Measurements from ENCODE around the gene PTPRT. TPM values are rescaled to one million over a fixed set of nuclear protein-coding genes. Genes with fewer than 3 reads are reported as not detected.
A peak's percentile ranks its signal among the peaks of the same experiment; 100 is the strongest.

Gene PTPRT
- total RNA-seq, 4 donors from 2014 or later: under 0.01 to 0.64 (median 0.40) TPM

GRCh38 chr20:42706759-42707158, 482.9 kb downstream of the PTPRT start:
- no peaks in the 10 kb centered on the region for H3K27me3 ChIP-seq
- intact Hi-C loops (cut with DNase I; ENCODE audit: low total_unique reads): no loop called here
- no peak for DNase-seq

GRCh38 chr20:42705550-42705949, 484.2 kb downstream of the PTPRT start:
- intact Hi-C loops (cut with DNase I; ENCODE audit: low total_unique reads): no loop called here

More at GRCh38 chr20:42706759-42707158, 482.9 kb downstream of the PTPRT start:
- TF ChIP-seq EP300 (IDR thresholded peaks at IDR 0.05; ENCODE audit: low read depth): no peak
- peak in 2 of 3 donors; percentile 51 to 58 for TF ChIP-seq POLR2AphosphoS5 (IDR thresholded peaks at IDR 0.05)
- WGBS, 2 donors (ENCODE audit: low coverage in 1 of 2): 42 to 67% methylated on average over 1 of the region's 1 CpG
- peaks cover 0 to 3% of the 10 kb centered on the region in 2 donors for H3K9me3 ChIP-seq
- no peak overlapping the region for H3K4me3 ChIP-seq
- no peaks in the 10 kb centered on the region for H3K36me3 ChIP-seq
- H3K4me1 ChIP-seq: no peaks in the 10 kb centered on the region
- in situ Hi-C loops (cut with MboI; ENCODE audit: low pct_ligation_motif_present in 1 of 4, low pct_unique_long_range_greater_than_20kb in 1 of 4, low sequenced_read_pairs in 3 of 4): no loop called here
- peak overlapping the region in 1 of 4 donors; percentile 34 for H3K27ac ChIP-seq

GRCh38 chr20:42703744-42704143, 486.0 kb downstream of the PTPRT start:
- no peak overlapping the region for H3K27ac ChIP-seq
- no peaks in the 10 kb centered on the region for H3K9me3 ChIP-seq
- no peak overlapping the region for H3K4me3 ChIP-seq
- no peaks in the 10 kb centered on the region for H3K4me1 ChIP-seq
- WGBS, 2 donors (ENCODE audit: low coverage in 1 of 2): 73 to 82% methylated on average over 3 to 6 of the region's 6 CpGs
- no peak for DNase-seq
- intact Hi-C loops (cut with DNase I; ENCODE audit: low total_unique reads): no loop called here
- no peaks in the 10 kb centered on the region for H3K27me3 ChIP-seq
- in situ Hi-C loops (cut with MboI; ENCODE audit: low pct_ligation_motif_present in 1 of 4, low pct_unique_long_range_greater_than_20kb in 1 of 4, low sequenced_read_pairs in 3 of 4): no loop called here
- no peaks in the 10 kb centered on the region for H3K36me3 ChIP-seq
- no peak for TF ChIP-seq POLR2AphosphoS5 (IDR thresholded peaks at IDR 0.05)
- TF ChIP-seq POLR2A (IDR thresholded peaks at IDR 0.05): no peak
- no peak for TF ChIP-seq CTCF (IDR thresholded peaks at IDR 0.05)
- no peak for TF ChIP-seq EP300 (IDR thresholded peaks at IDR 0.05; ENCODE audit: low read depth)

More at GRCh38 chr20:42705550-42705949, 484.2 kb downstream of the PTPRT start:
- Histone ChIP-seq H3K27ac (no peak overlapping the region), H3K27me3 (no peaks in the 10 kb centered on the region), H3K36me3 (no peaks in the 10 kb centered on the region), H3K4me1 (no peaks in the 10 kb centered on the region), H3K9me3 (no peaks in the 10 kb centered on the region), H3K4me3 (no peak overlapping the region)
- no peak for DNase-seq
- TF ChIP-seq CTCF (IDR thresholded peaks at IDR 0.05) (no peak), EP300 (IDR thresholded peaks at IDR 0.05; ENCODE audit: low read depth) (no peak), POLR2A (IDR thresholded peaks at IDR 0.05) (no peak), POLR2AphosphoS5 (IDR thresholded peaks at IDR 0.05) (no peak)
- in situ Hi-C loops (cut with MboI; ENCODE audit: low pct_ligation_motif_present in 1 of 4, low pct_unique_long_range_greater_than_20kb in 1 of 4, low sequenced_read_pairs in 3 of 4): no loop called here

- Histone ChIP-seq H3K27me3 (no peaks in the 10 kb centered on the region), H3K9me3 (no peaks in the 10 kb centered on the region), H3K27ac (no peak overlapping the region), H3K4me3 (no peak overlapping the region), H3K36me3 (no peaks in the 10 kb centered on the region), H3K4me1 (no peaks in the 10 kb centered on the region)
- no peak for TF ChIP-seq POLR2AphosphoS5 (IDR thresholded peaks at IDR 0.05)
- TF ChIP-seq POLR2A (IDR thresholded peaks at IDR 0.05): no peak
- no peak for TF ChIP-seq CTCF (IDR thresholded peaks at IDR 0.05)
- no peak for TF ChIP-seq EP300 (IDR thresholded peaks at IDR 0.05; ENCODE audit: low read depth)
- no peak for DNase-seq
- WGBS, 2 donors (ENCODE audit: low coverage in 1 of 2): 63 to 78% methylated on average over 4 of the region's 4 CpGs
- intact Hi-C loops (cut with DNase I; ENCODE audit: low total_unique reads): no loop called here
- in situ Hi-C loops (cut with MboI; ENCODE audit: low pct_ligation_motif_present in 1 of 4, low pct_unique_long_range_greater_than_20kb in 1 of 4, low sequenced_read_pairs in 3 of 4): no loop called here
These were observed 487.8 kb downstream of the PTPRT start for GRCh38 chr20:42701948-42702347.

GRCh38 chr20:42700372-42700771, 489.3 kb downstream of the PTPRT start:
- Histone ChIP-seq H3K9me3 (no peaks in the 10 kb centered on the region), H3K4me1 (no peaks in the 10 kb centered on the region), H3K36me3 (no peaks in the 10 kb centered on the region), H3K27me3 (no peaks in the 10 kb centered on the region), H3K4me3 (no peak overlapping the region), H3K27ac (peak overlapping the region in 2 of 4 donors; percentile 50 to 58)
- TF ChIP-seq CTCF (IDR thresholded peaks at IDR 0.05) (no peak), POLR2AphosphoS5 (IDR thresholded peaks at IDR 0.05) (no peak), EP300 (IDR thresholded peaks at IDR 0.05; ENCODE audit: low read depth) (no peak), POLR2A (IDR thresholded peaks at IDR 0.05) (no peak)
- intact Hi-C loops (cut with DNase I; ENCODE audit: low total_unique reads): no loop called here
- 68 to 79% methylated on average over 8 of the region's 8 CpGs for WGBS, 2 donors (ENCODE audit: low coverage in 1 of 2)
- in situ Hi-C loops (cut with MboI; ENCODE audit: low pct_ligation_motif_present in 1 of 4, low pct_unique_long_range_greater_than_20kb in 1 of 4, low sequenced_read_pairs in 3 of 4): no loop called here
- no peak for DNase-seq

Data from transverse colon (tissue), 4 donors.